PC-3 (cell line): ENCODE measurements around the gene CDC34. TPM values are rescaled to one million over a fixed set of nuclear protein-coding genes. Genes with fewer than 3 reads are reported as not detected.

Experiments
- ATAC-seq: fragments of 200-7000 bp; cut with Tn5 transposase; 2 replicates; pipeline ENCODE4 v1.9.1; 2020; ENCODE audit warnings: mild to moderate bottlenecking, moderate library complexity
- BruUV-seq: library from RNA; stranded (reverse); fragments of 400-500 nt; replicated peaks from 2 replicates; lab custom pipeline; 2021; lab: Mats Ljungman, UMichigan
- CTCF ChIA-PET: fragments of 300-600 bp; sonication (Branson Sonifier 250); formaldehyde crosslinking; loops from one replicate; lab custom pipeline; 2022; ENCODE audit warnings: antibody characterized with exemption; lab: Charles Lee
- POLR2A ChIA-PET: fragments of 300-600 bp; sonication (Branson Sonifier 250); formaldehyde crosslinking; loops from one replicate; lab custom pipeline; 2022; ENCODE audit warnings: antibody characterized with exemption; ENCODE audit not compliant: unreplicated experiment; lab: Charles Lee
- DNase-seq: peaks from one replicate; pipeline ENCODE4 v3.0.0-alpha.2; 2015
- H2AFZ ChIP-seq: fragments of 300-600 bp; sonication (generic); 2 replicates; pipeline ENCODE4 v1.6.0; 2016; ENCODE audit warnings: antibody characterized with exemption, low read length
- H3F3A ChIP-seq: fragments of 300-600 bp; sonication (generic); one replicate; pipeline ENCODE4 v1.6.0; 2017; ENCODE audit warnings: antibody characterized with exemption, low read length, control low read depth, mild to moderate bottlenecking; ENCODE audit not compliant: unreplicated experiment
- H3K27ac ChIP-seq: fragments of 300-600 bp; sonication (generic); 2 replicates; pipeline ENCODE4 v1.5.1; 2016; ENCODE audit warnings: mild to moderate bottlenecking, low read length
- H3K27me3 ChIP-seq: fragments of 300-600 bp; sonication (generic); 2 replicates; pipeline ENCODE4 v1.6.1; 2016; ENCODE audit warnings: low read length, mixed read lengths
- H3K36me3 ChIP-seq: fragments of 300-600 bp; sonication (generic); 2 replicates; pipeline ENCODE4 v1.6.1; 2016; ENCODE audit warnings: low read depth, mixed run types, low read length, mixed read lengths
- H3K4me1 ChIP-seq: fragments of 300-600 bp; sonication (generic); 2 replicates; pipeline ENCODE4 v1.5.1; 2016; ENCODE audit warnings: low read length; ENCODE audit not compliant: insufficient read depth
- H3K4me2 ChIP-seq: fragments of 300-600 bp; sonication (generic); 2 replicates; pipeline ENCODE4 v1.6.0; 2016; ENCODE audit warnings: low read length
- H3K4me3 ChIP-seq: fragments of 300-600 bp; sonication (generic); 2 replicates; pipeline ENCODE4 v1.5.1; 2016; ENCODE audit warnings: mild to moderate bottlenecking, low read length, mixed read lengths
- H3K79me2 ChIP-seq: fragments of 300-600 bp; sonication (generic); 2 replicates; pipeline ENCODE4 v1.6.1; 2017; ENCODE audit warnings: low read length, mixed read lengths
- H3K9ac ChIP-seq: fragments of 300-600 bp; sonication (generic); 2 replicates; pipeline ENCODE4 v1.6.0; 2016; ENCODE audit warnings: mild to moderate bottlenecking, low read length
- H3K9me2 ChIP-seq: fragments of 300-600 bp; sonication (generic); replicated peaks from 2 replicates; pipeline ENCODE4 v1.6.1; 2016; ENCODE audit warnings: mixed run types, low read length, mixed read lengths
- H3K9me3 ChIP-seq: fragments of 300-600 bp; sonication (generic); 2 replicates; pipeline ENCODE4 v1.6.1; 2016; ENCODE audit warnings: low read length, mixed read lengths
- H4K20me1 ChIP-seq: fragments of 300-600 bp; sonication (generic); 2 replicates; pipeline ENCODE4 v1.6.1; 2016; ENCODE audit warnings: low read length, mixed read lengths
- EZH2 ChIP-seq: fragments of 300-600 bp; sonication (generic); IDR thresholded peaks from one replicate; pipeline ENCODE4 v1.6.1; 2017; ENCODE audit warnings: antibody characterized with exemption, mild to moderate bottlenecking, low read length; ENCODE audit not compliant: unreplicated experiment
- EZH2phosphoT487 ChIP-seq: fragments of 300-600 bp; sonication (generic); IDR thresholded peaks from 2 replicates; pipeline ENCODE4 v1.6.1; 2018; ENCODE audit warnings: mild to moderate bottlenecking, antibody characterized with exemption, low read length, borderline replicate concordance
- intact Hi-C: fragments of 100-400 bp; cut with micrococcal nuclease; formaldehyde crosslinking; loops from 2 replicates; pipeline ENCODE4 v1.9.0; 2023
- total RNA-seq: library from RNA; depleted of rRNA; stranded (reverse); fragments of >200 nt; gene quantifications from 2 replicates; pipeline ENCODE4 v1.2.3, GENCODE V29; 2014
- TF ChIP-seq, protein P1 (sequence below): fragments of 300-600 bp; sonication (generic); conservative IDR thresholded peaks from 2 replicates; pipeline ENCODE4 v1.5.1; 2017; ENCODE audit warnings: antibody characterized with exemption, low read depth, mild to moderate bottlenecking, low read length

CDC34 gene
- total RNA-seq, 1 experiment from 2014 or later, result 119 TPM

DNA sequence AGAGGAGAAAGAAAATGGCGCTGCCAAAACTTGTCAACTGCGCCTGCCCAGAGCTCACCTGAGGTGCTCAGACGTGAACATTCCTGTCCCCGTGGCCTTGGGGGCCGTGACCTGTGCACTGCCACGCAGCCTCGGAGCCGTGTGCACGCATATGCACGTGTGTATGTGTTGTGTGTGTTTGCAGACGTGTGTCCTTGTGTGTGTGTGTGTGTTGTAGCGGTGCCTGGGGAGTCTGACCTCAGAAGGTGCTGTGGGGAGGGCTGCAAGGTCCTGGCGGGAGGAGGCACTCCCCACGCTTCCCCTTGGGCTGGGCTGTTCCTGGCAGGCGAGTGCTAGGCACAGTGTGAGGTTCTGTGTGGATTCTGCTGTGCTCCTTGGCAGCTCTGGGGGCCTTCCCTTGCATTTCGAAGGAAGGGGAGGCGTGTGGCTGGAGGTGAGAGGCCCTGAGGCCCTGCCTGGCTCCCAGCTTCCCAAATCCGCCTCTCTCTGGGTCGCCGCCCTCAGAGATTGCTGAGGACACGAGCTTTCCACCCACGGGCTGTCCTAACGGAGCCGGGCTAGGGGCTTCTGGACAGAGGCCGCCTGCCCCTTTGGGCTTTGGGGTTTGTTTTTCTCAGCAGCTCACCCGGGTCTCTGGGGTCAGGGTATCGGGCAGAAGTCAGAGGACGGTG is 45.3 kb downstream of the CDC34 start:
- no peaks in the 10 kb centered on the region for H3K9me2 ChIP-seq
- H3K27ac ChIP-seq, result peak overlapping the region; percentile 53; the same call in 1 of the 2 replicates
- peaks cover 20% of the 10 kb centered on the region for H3K4me1 ChIP-seq
- peaks cover 80% of the 10 kb centered on the region for H3K79me2 ChIP-seq
- H3F3A ChIP-seq, result no peaks in the 10 kb centered on the region
- ChIA-PET CTCF (no interaction called here), POLR2A (interaction anchor here (0.6 kb wide), 2 partner anchors 174 to 318 kb away, joined by 3 to 6 read pairs; no protein-coding TSS in a partner anchor)
- intact Hi-C loops, result loop anchor here (10.0 kb wide), 1 partner anchor 58 kb away; the partner anchor contains the start of genes FGF22 and POLRMT
- BruUV-seq, result no TSS peak
- peaks cover 57% of the 10 kb centered on the region for H4K20me1 ChIP-seq
- H3K27me3 ChIP-seq, result no peaks in the 10 kb centered on the region
- H3K4me2 ChIP-seq, result peak overlapping the region; percentile 81
- H3K9me3 ChIP-seq, result no peaks in the 10 kb centered on the region
- DNase-seq (no peak), ATAC-seq (no peak)
- no peak overlapping the region; the same call in 1 of the 2 replicates for H3K4me3 ChIP-seq
- H3K36me3 ChIP-seq, result no peaks in the 10 kb centered on the region; the same call in 1 of the 2 replicates
- H2AFZ ChIP-seq, result no peak overlapping the region
- no peak overlapping the region for H3K9ac ChIP-seq
- TF ChIP-seq EZH2phosphoT487, result no peak
- no peak for TF ChIP-seq EZH2
- TF ChIP-seq, protein P1, sequence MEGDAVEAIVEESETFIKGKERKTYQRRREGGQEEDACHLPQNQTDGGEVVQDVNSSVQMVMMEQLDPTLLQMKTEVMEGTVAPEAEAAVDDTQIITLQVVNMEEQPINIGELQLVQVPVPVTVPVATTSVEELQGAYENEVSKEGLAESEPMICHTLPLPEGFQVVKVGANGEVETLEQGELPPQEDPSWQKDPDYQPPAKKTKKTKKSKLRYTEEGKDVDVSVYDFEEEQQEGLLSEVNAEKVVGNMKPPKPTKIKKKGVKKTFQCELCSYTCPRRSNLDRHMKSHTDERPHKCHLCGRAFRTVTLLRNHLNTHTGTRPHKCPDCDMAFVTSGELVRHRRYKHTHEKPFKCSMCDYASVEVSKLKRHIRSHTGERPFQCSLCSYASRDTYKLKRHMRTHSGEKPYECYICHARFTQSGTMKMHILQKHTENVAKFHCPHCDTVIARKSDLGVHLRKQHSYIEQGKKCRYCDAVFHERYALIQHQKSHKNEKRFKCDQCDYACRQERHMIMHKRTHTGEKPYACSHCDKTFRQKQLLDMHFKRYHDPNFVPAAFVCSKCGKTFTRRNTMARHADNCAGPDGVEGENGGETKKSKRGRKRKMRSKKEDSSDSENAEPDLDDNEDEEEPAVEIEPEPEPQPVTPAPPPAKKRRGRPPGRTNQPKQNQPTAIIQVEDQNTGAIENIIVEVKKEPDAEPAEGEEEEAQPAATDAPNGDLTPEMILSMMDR, result no peak

DNA sequence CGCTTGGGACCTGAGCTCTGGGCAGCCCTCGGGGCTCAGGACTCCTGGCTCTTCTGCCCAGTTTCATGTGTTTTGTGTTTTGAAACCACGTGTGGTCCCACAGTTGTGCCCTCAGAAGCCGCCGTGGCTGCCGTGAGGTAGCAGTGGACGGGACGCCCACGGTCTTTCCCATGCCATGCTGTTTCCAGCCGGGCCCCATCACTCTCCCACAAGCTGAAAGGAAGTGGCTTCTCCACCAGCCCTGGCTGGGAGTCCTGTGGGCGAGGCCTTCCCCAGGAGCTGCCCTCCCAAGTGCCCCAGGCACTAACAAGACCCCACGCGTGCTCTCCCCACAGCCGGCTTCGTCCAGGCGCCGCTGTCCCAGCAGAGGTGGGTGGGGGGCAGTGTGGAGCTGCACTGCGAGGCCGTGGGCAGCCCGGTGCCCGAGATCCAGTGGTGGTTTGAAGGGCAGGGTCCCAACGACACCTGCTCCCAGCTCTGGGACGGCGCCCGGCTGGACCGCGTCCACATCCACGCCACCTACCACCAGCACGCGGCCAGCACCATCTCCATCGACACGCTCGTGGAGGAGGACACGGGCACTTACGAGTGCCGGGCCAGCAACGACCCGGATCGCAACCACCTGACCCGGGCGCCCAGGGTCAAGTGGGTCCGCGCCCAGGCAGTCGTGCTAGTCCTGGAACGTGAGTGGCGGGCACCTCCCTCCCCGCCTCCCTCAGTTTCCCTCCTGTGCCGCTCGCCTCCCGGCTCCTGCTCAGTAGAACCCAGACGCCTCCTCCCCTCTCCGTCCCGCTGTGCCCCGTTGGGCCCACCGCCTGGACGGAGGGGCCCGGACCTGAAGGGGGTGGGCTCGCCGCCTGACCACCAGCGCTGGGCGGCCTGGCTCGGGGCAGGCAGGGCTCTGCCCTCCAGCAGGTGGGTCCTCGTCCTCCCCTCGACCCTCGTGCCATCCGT is 46.2 kb downstream of the CDC34 start:
- H3K27me3 ChIP-seq, result no peaks in the 10 kb centered on the region
- no peak overlapping the region for H2AFZ ChIP-seq
- peaks cover 57% of the 10 kb centered on the region for H4K20me1 ChIP-seq
- no peaks in the 10 kb centered on the region for H3K9me3 ChIP-seq
- H3K4me3 ChIP-seq, result no peak overlapping the region
- peaks cover 77% of the 10 kb centered on the region for H3K79me2 ChIP-seq
- ATAC-seq (no peak), DNase-seq (no peak)
- H3K4me2 ChIP-seq, result no peak overlapping the region
- no TSS peak for BruUV-seq
- intact Hi-C loops, result loop anchor here (10.0 kb wide), 1 partner anchor 57 kb away; the partner anchor contains the start of genes FGF22 and POLRMT
- TF ChIP-seq EZH2, result no peak
- TF ChIP-seq, protein P1, result no peak
- TF ChIP-seq EZH2phosphoT487, result no peak
- no peaks in the 10 kb centered on the region for H3F3A ChIP-seq
- no peaks in the 10 kb centered on the region; the same call in 1 of the 2 replicates for H3K36me3 ChIP-seq
- no peak overlapping the region for H3K27ac ChIP-seq
- ChIA-PET POLR2A (no interaction called here), CTCF (no interaction called here)
- peaks cover 20% of the 10 kb centered on the region for H3K4me1 ChIP-seq
- H3K9ac ChIP-seq, result no peak overlapping the region
- no peaks in the 10 kb centered on the region for H3K9me2 ChIP-seq
